T-helper 2 cell (primary cell): ENCODE data around the gene EFNB2.

Experiments
- DNase-seq, 5 experiments: peaks; one replicate each; pipeline versions ENCODE4 v3.0.0 to v3.0.0-alpha.2; 2012 to 2022

EFNB2 gene

DNA sequence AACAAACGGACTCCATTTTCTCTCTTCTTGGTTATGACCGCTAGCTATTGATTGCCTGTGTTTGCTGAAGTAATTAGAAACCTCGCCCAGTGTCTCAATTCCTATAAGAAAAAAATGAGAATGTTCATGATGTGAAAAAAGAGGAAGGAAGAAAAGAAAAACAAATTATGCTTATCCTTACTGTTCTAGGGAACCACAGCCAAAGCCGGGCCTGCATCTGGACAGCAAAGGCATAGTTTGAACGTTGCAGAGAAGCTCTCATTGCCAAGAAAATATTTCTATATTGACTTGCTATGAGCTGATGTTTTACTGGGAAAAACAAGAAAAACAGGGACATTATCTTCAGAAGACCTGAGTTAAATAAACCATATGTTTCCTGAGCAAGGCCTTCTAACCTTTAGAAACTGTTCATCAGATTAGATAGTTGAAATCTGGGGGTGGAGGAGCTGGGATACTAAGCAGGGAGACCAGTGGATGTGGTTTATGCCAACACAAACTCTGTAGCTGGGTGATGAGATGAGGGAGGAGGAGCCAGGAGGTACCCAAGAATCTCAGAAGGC lies 55.0 kb downstream of the EFNB2 start:
- no peak for DNase-seq

DNA sequence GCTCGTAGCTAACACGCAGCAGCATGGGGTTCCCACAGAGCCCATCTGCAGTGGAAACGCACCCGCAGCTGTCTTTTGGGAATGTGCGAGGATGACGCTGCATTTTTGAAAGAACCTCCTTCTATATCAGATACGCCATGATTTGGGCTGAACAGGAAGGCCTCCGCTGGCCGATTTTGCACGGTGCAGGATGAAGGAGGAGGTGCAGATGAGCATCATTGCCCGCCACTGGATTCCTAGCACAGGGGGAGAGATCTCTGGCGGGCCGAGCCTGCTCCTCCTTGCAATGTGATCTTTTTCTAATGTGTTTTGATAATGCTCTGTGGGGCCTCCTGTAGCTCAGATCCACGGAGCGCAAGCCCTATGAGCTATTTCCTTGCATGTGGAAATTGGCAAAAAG lies 55.5 kb downstream of the EFNB2 start:
- DNase-seq = no peak

DNA sequence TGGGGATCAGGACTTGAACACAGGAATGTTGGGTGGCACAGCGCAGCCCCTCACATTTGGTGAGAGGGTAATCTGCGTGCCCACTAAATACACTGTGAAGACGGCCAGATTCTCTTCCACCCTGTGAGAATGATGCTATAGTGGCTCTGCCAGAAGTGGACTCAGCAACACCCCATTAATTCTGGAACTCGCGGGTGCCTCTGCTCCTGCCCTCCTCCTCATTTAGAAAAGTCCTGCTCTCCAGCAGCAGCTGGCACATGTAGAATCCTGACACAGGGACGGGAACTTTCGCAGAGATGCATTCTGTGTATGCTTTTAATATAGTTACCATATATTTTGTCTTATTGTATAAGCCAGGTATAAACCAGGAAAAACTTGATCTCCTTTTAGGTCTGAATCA lies 57.3 kb downstream of the EFNB2 start:
- no peak for DNase-seq

DNA sequence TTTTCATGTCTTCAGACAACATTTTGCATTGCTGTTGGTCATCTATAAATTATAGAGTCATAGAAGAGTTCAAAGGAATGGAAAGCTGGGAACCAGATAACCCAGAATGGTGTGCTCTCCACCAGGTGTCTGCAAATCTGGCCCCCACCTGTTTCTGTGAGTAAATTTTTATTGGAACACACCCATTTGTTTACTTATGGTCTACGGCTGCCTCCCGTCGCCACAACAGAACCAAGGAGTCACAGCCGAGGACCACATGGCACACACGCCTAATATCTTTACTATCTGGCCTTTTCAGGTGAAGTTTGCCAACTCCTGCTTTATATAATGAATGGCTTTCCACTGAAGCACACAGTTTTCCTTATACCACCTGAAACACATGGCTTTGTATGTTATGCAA lies 58.2 kb downstream of the EFNB2 start:
- no peak for DNase-seq

DNA sequence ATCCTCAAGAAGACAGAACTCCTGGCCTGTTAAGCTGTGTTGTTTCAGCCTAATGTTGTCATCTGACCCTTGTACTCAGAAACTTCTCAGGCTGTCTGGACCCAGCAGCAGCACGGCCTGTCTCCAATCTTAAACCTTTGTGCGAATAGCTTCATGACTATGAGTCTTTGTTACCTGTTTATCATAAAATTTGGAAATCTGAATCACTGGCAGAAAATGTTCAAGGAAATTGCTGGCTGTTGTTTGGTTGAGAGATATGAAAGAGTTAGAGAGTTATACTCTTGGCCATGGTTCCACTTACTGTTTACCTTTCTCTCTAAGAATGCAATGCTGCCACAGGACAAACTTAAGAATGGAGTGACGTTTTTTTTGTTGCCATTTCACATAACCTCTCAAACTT lies 59.6 kb downstream of the EFNB2 start:
- DNase-seq = no peak

DNA sequence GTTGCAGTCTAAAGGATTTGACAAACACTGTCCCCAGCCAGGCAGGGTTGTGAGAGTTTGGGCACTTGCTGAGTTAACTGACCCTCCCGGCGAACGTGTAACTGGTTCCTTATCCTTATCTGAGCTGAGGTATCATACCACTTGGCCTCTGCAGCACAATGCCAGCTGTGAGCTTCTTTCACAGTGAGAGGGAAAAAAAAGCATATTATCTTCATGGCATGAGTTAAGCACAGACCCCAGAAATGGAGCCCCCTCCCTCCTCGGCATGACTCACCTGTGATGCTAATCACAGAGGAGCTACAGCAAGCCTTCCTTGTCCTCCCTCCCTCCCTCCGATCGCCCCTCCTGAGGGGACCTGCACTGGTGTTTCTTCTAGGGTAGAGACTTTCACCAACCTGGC lies 60.5 kb downstream of the EFNB2 start:
- DNase-seq = no peak

DNA sequence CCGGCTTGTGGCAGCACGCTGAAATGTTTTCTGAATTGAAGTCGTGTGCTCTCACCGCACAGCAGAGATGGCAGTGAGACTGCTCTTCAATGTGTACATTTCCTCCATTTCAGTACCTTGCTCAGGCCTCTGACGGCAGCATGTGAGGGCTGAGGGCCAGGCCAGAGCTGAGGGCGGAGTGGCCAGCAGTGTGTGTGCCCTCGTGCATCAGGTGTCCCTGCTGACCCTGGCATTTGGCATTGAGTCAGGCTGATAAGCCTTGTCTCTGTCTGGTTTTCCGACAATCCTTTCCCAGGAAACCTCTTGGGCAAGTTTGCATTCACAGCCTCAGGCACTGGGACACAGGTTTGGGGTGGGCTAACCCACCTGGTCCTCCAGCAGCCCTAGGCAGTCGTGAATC lies 62.3 kb downstream of the EFNB2 start:
- no peak for DNase-seq

DNA sequence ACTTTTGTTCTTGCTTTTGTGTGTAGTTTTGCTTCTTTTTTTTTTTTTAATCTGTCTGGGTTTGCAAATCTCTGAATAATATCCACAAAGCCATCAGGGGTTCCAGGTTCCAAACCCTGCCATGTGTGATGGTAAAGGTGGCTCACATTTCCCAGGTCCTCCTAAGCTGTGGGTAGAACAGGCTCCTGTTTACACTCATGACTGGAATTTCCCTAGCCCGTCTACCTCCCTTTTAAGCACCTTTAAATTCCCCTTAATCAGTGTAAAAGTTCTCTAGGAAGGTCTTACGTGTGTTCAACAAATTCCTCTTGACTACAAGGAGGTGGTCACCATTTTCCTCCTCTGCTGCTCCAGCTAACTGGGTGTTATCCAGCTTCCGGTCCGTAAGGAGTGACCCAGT lies 62.8 kb downstream of the EFNB2 start:
- DNase-seq = no peak

DNA sequence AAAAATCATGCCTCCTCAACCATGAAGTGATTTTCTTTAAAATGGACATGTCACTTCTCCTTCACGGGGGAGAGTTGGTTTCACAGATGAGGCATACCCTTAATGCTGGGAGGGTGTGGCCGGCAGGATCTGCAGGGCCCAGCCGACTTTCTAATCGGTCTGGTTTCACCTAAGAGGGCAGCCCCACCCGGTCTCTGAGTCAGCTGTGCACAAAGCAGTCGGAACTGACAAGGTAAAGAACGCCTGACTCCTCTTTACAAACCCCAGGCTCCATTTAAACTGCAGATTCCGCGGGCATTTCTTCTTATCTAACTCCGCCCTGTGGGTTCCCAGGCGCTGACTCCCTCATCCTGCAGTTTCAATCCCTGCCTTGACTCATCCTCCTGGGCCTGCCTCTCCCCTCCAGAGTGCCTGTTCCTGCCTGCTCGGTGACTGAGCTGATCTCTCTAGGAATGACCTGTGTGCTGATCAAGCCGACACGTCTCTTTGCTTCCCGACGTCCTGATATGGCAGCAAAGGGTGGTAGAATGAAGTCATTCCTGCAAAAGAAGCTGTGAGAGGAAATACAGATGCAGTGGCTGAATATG lies 63.4 kb downstream of the EFNB2 start:
- DNase-seq = no peak

DNA sequence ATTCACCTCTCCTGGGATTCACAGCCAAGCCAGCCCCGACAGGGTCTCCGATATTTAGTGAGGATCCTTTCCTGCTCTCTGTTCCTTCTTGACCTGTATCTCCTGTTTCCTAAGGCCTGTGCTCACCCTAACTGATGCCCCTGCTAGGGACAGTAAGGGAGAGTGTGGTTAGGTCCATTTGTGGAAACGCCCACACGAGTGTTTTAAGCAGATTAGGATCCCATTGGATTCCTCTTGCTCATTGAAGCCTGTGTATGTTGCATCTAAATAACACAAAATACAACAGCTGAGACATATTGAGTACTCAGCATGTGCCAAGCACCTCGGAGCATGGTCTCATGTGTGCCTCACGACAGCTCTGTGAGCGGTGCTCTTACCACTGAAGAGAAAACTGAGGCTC lies 64.9 kb downstream of the EFNB2 start:
- no peak for DNase-seq

DNA sequence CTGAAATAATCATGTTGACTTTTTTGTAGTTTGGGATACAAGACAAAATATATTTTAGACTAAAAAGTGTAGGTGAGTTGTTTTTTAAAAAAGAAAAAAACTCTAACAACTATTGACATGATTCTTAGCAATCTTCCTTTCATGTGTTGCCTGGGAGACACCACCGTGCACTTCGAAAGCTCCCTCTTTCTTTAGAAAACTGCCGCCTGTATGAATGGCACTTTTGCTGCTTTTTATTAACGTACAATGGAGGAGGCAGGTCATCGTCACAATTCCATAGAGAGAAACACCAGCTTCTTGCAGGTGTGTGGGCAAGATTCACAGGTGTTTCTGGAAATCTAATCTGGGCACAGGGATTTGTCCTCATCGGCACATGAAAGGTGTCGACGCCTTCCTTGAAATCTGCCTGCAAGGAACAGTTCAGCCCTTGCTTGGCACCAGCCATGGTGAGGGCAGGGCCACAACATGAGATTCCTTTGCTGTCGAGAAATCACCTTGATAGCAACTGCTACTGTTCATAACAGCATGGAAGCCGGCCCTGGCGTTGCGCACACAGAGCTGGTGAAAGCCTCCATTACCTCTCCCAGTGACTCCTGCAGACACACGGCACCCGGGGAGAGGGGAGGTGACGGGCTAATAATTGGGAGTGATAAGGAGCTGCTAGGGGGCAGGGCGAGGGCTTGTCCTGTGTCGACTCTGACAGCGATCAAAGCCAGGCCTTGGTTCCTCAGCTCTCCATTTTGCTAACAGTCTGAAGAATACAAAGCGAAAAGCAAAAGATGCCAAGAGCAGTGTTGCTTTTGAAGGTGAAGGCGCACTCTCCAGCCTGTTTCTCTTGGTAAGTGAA lies 66.5 kb downstream of the EFNB2 start:
- no peak for DNase-seq

DNA sequence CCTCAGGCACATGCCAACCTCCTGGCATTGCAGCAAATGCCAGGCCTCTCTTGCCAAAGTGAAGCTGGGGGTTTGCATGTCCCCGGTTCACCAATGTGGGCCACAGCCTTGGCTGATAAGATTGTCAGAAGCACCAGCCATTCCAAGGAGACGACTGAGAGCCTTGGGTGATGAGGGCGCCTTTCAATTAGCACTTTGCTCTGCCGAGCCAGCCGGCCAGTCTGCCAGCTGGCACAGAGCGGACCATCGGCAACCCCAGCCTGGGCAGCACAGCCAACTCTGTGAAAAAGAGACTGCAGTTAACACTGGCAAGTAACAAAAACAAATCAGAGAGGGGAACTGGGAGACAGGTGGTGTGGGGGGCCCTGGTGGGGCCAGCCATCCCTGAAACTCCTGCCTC lies 67.3 kb downstream of the EFNB2 start:
- DNase-seq = no peak

DNA sequence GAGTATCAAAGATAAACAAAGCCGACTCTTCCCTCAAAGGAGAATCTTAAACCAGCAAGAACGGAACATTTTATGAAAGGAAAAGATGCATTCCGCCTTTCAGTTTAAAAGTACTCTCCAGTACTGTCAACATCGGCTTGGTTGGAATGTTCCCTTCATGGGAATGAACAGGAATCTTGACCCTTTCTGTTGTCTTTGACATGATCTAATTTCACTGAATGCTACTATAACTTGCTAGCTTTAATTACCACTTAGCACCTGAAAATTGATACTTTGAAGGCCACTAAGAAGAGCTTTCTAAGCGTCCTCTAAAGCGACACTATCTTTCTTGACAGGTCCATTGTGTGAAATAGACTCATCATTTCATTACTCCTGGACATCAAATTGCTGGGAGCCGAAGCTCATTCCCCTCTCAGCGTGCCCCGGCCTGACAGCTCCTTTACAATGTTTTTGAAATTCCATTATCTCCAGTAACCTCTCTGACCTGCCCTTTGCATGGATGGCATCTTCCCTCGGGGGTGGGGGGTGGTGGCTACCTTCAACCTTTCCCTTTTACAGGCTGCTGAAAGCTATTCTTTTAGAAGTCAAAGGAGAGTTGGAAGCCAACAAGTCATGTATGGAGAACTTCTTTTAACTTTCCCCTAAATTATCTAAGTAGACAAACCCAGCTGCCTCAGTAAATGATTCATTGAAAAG lies 67.9 kb downstream of the EFNB2 start:
- DNase-seq = no peak

DNA sequence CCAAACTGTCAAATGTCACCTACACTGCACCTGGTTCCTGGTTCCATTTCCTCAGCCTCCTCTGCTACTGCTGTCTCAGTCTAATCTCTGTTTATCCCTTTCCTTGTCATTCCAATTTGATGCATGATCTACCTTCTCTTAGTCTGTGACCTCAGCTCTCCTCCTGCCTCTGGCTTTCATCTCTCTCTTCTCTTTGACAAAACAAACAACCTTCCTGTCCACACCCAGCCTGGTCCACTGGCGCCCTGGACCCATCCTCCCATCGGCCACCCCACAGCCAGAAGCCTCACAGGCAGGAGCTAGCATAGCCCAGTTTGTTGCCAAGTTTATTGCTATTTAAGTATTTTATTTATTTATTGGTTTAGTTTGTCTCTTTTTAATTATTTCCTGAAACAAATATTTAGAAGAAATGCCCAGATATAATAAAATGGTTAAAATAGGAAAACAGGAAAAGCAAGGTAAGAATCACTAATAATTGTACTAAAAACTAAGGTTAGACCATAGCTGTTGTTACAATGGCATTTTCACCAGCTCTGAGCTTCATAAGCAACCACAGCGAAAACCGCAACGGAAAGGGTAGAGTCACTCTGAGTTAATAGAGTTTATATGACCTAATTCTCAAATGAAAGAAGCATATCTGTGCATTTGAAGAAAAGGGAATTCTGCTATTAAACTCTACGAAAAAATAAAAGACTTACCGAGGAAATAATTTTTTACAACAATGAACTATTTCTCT lies 68.6 kb downstream of the EFNB2 start:
- DNase-seq = no peak

DNA sequence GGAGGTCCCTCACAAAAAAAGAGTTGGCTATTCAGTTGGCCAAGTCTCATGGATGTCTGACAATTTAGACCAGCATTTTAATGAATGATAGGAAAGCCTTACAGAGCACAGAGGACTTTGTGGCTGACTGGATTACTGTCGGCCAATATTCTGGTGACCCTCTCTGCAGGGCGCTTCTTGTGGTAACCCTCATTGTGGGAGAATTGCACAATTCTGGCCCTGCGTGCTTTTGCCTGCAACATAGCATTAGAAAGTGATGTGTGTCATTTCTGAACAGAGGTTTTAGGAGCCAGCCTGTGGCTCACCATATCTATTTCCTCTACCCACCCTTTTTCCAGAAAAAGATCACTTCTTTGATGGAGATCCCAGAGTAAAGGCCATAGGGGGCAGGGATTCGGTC lies 71.4 kb downstream of the EFNB2 start:
- no peak for DNase-seq

DNA sequence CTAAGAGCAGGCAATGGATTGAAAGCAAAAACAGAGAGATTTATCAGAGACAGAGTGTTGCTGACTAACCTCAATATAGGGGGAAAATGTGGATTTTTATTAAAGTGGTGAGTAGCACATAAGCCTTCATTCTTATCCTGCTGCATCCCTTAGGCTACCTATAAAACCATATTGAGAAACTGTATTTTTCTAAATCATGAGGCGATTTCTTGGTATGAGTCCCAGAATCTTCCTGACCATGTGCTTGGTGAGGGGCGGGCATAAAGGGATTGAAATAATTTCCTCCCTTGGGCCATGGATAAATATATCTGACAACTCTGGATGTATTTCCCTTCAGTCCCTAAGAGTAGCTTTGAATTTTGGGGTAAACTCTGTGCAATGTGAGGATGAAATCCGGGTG lies 72.8 kb downstream of the EFNB2 start:
- DNase-seq = no peak

DNA sequence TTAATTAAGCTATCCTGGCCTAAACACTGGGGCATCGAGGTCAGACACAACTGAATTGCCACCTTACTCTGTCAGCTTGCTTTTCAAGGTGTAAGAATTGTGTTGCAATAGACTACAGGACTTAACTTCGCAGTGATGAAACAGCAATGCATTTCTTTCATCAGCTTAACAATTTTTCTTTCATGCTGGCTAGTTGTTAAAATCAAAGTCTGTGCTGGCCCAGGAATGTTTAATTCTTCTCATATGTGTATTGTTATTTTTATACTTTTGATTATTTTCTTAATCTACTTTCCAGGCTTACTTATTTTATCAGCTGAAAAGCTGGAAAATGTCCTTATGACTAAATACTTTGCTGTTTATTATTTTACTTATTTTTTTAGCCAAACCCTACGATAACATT lies 79.7 kb downstream of the EFNB2 start:
- DNase-seq = no peak

DNA sequence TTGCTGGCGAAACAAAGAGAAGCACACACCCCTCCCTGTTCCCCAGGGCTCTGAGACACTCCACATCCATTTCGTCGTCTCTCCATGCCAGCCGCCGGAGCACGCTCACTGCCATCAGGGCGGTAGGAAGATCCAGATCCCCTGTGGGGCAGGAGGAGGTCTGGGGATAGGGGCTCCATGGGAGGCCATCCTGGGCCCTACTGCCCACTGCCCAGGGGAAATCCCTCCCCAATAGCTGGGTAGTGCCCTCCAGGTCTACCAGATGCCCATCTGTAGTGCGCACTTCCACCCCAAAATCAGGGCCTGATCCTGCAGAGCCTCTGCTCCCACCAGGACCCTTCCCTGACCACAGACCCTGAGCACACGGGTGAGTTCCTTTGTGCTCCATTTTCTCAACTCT lies 80.3 kb downstream of the EFNB2 start:
- no peak for DNase-seq

DNA sequence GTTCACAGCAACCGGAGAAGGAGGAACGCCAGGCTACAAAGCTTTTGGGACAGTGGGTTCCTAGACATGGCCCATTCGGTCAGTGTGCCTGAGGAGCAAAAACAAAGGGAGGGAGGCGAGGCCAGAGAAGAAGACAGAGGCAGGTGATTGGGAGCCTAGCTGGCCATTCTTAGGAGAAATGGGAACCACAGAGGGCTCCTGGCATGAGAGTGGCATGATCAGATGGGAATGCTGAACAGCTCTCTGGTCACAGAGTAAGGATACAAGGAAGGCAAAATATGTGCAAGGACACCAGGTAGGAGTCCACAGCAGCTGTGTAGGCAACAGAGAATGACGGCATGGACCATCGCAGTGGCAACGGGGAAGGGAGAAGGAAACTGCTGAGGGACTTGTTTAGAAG lies 82.4 kb downstream of the EFNB2 start:
- no peak for DNase-seq

DNA sequence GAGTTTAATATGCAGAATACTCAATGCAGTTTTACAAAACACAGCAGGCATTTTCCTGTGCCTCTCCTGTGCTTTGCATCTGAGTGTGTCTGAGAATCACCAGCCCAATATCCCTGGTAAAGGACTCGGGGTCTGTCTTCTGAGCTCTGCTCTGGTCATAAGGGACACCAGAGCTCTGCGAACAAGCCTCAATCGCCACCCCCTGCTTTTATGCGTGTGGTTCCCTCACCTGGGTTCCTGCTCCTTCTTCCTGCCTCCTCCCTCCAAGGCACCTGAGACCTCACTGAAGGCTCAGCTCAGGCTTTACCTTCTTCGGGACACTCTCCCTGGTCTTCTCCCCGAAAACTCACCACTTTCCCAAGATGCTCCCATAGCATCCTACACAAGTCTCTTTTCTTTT lies 84.5 kb downstream of the EFNB2 start:
- no peak for DNase-seq

DNA sequence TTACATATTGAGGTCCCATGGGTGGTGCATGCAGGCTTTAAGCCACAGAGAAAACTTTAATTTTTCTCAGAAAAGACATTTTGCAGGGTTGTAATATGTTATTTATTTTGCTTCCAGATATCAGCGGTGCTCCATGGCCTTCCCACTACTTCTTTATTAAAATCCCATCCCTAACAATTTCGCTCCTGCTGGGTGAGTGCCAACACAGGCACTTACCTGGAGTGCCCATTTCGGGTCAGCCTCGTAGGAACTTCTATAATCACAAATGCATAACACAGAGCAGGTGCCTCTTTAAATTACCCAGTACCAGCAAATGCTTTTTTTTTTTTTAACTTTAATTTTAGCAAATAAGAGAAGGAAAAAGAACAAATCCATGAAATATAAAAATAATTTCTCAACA lies 86.4 kb downstream of the EFNB2 start:
- DNase-seq = no peak

DNA sequence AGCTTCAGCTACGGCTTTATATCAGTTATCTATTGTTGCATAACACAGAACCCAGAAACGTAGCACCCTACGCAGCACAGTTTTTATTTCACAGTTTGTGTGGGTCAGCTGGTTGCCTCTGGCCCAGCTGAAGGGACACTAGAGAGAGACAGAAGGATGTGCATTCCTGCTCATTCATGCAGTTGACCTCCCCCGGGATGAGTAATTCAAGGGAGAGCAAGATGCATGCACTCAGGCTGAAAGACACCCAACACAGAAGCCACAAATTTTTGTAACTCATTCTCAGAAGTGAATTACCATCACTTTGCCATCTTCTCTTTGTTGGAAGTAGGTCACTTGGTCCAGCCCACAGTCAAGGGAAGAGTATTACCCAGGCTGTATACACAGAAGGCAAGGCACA lies 89.5 kb downstream of the EFNB2 start:
- no peak for DNase-seq
